ENCODE results near the gene UST.

The UST gene

DNA sequence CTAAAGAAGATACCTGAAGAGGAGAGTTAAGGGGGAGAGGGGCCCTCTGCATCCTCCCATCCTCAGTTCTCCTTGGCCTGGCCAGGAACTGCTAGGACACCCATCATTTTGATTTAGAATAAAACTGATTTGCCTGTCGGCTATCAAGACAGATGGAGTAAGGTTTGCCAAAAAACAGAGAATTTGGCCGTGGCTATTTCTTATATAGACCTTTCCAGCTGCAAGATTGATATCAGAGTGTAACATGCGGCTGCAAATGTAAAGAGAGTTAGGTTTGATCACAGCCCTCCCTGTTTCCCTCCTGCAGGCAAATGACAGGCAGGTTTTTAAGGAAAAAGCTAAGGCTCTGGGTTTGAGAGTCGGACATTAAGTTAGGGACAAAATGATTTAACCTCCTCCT is 344.1 kb downstream of the UST start:
- no peak overlapping the region for H3K4me3 ChIP-seq (IDR thresholded peaks at IDR 0.05; ENCODE audit: insufficient read depth, low read depth, low read length)
- H2AFZ ChIP-seq (ENCODE audit: low read depth), result no peak overlapping the region
- no peak overlapping the region for H3K9ac ChIP-seq
- no peak overlapping the region for H3K27ac ChIP-seq
- H3K79me2 ChIP-seq (ENCODE audit: insufficient read depth, low read depth), result no peaks in the 10 kb centered on the region
- H3K36me3 ChIP-seq (ENCODE audit: insufficient read depth), result no peaks in the 10 kb centered on the region
- H3K4me1 ChIP-seq (ENCODE audit: low read depth, poor library complexity, severe bottlenecking), result no peaks in the 10 kb centered on the region
- no peak overlapping the region for H3K4me2 ChIP-seq
- H3K27me3 ChIP-seq (ENCODE audit: insufficient read depth, low read depth), result no peaks in the 10 kb centered on the region
- H4K20me1 ChIP-seq (ENCODE audit: insufficient read depth), result no peaks in the 10 kb centered on the region
- TF ChIP-seq, protein P1, sequence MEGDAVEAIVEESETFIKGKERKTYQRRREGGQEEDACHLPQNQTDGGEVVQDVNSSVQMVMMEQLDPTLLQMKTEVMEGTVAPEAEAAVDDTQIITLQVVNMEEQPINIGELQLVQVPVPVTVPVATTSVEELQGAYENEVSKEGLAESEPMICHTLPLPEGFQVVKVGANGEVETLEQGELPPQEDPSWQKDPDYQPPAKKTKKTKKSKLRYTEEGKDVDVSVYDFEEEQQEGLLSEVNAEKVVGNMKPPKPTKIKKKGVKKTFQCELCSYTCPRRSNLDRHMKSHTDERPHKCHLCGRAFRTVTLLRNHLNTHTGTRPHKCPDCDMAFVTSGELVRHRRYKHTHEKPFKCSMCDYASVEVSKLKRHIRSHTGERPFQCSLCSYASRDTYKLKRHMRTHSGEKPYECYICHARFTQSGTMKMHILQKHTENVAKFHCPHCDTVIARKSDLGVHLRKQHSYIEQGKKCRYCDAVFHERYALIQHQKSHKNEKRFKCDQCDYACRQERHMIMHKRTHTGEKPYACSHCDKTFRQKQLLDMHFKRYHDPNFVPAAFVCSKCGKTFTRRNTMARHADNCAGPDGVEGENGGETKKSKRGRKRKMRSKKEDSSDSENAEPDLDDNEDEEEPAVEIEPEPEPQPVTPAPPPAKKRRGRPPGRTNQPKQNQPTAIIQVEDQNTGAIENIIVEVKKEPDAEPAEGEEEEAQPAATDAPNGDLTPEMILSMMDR (conservative IDR thresholded peaks at IDR 0.05; ENCODE audit: low read depth, low read length), result no peak

DNA sequence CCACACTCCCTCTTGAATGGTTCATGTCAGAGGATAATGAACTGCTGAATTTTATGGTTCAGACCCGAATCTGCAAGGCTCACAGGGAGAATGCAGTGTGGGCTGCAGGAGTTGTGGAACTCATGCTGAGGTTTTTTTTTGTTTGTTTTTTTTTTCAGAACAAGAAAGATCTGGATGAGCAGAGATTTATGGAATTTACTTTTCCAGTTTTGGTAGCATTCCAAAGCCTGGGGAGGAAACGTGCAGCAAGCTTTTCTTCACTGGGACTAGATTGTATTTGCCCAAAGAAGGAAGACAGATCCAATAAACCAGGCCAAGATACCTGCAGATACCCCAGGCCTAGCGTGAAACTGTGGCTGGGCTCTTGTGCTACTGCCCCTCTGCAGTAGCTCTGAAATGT is 346.8 kb downstream of the UST start:
- Histone ChIP-seq H2AFZ (ENCODE audit: low read depth) (no peak overlapping the region), H3K27ac (no peak overlapping the region)

DNA sequence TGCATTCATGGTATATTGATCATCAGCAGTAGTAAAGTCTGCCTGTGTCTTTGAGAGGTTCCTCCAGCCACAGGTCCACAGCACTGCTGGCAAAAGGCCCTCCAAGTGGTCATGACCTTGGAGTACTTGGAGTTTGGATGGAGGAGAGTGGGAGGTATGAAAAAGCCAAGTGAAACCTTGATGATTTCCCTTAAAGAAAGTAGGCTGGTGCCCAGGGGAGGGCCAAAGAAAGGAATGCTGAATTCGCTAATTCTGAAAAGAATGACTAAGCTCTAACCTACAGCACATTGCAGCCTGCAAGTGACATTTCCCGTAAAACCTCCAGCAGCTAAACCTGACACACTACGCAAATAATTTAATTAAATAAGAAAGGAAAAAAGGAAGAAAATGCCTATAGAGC is 347.3 kb downstream of the UST start:
- H3K27me3 ChIP-seq (ENCODE audit: insufficient read depth, low read depth), result no peaks in the 10 kb centered on the region
- no peak overlapping the region for H2AFZ ChIP-seq (ENCODE audit: low read depth)
- no peaks in the 10 kb centered on the region for H3K79me2 ChIP-seq (ENCODE audit: insufficient read depth, low read depth)
- no peaks in the 10 kb centered on the region for H3K36me3 ChIP-seq (ENCODE audit: insufficient read depth)
- no peaks in the 10 kb centered on the region for H4K20me1 ChIP-seq (ENCODE audit: insufficient read depth)
- no peak overlapping the region for H3K9ac ChIP-seq
- no peak overlapping the region for H3K27ac ChIP-seq
- H3K4me2 ChIP-seq, result no peak overlapping the region
- H3K4me1 ChIP-seq (ENCODE audit: low read depth, poor library complexity, severe bottlenecking), result no peaks in the 10 kb centered on the region
- TF ChIP-seq, protein P1 (conservative IDR thresholded peaks at IDR 0.05; ENCODE audit: low read depth, low read length), result no peak
- no peak overlapping the region for H3K4me3 ChIP-seq (IDR thresholded peaks at IDR 0.05; ENCODE audit: insufficient read depth, low read depth, low read length)

More for the DNA sequence above, 346.8 kb downstream of the UST start:
- Histone ChIP-seq H4K20me1 (ENCODE audit: insufficient read depth) (no peaks in the 10 kb centered on the region), H3K4me1 (ENCODE audit: low read depth, poor library complexity, severe bottlenecking) (no peaks in the 10 kb centered on the region), H3K9ac (no peak overlapping the region), H3K4me3 (IDR thresholded peaks at IDR 0.05; ENCODE audit: insufficient read depth, low read depth, low read length) (no peak overlapping the region), H3K27me3 (ENCODE audit: insufficient read depth, low read depth) (no peaks in the 10 kb centered on the region), H3K79me2 (ENCODE audit: insufficient read depth, low read depth) (no peaks in the 10 kb centered on the region), H3K36me3 (ENCODE audit: insufficient read depth) (no peaks in the 10 kb centered on the region), H3K4me2 (no peak overlapping the region)
- TF ChIP-seq, protein P1 (conservative IDR thresholded peaks at IDR 0.05; ENCODE audit: low read depth, low read length), result no peak

DNA sequence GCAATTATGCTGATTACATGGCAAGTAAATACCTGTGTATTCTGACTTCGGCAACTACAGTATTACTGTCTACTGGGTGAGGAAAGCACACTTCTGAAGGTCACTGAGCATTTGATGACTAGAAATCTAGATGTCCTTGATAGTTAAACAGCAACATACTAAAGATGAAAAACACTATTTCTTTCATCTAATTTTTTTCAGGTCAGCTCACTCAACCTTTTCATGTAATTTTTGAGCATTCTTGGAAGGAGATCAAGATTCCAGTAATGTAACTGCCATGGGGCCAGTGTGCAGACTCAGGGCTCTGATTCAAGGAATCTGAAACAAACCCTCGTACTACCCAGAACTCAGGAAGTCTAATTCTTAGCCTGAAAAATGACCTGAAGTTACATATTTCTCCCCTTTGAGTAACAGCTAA is 348.1 kb downstream of the UST start:
- H3K36me3 ChIP-seq (ENCODE audit: insufficient read depth), result no peaks in the 10 kb centered on the region
- no peak overlapping the region for H2AFZ ChIP-seq (ENCODE audit: low read depth)
- H3K9ac ChIP-seq, result no peak overlapping the region
- H3K4me1 ChIP-seq (ENCODE audit: low read depth, poor library complexity, severe bottlenecking), result no peaks in the 10 kb centered on the region
- no peaks in the 10 kb centered on the region for H3K79me2 ChIP-seq (ENCODE audit: insufficient read depth, low read depth)
- no peak overlapping the region for H3K4me3 ChIP-seq (IDR thresholded peaks at IDR 0.05; ENCODE audit: insufficient read depth, low read depth, low read length)
- no peak overlapping the region for H3K27ac ChIP-seq
- TF ChIP-seq, protein P1 (conservative IDR thresholded peaks at IDR 0.05; ENCODE audit: low read depth, low read length), result no peak
- H3K4me2 ChIP-seq, result no peak overlapping the region
- no peaks in the 10 kb centered on the region for H3K27me3 ChIP-seq (ENCODE audit: insufficient read depth, low read depth)
- no peaks in the 10 kb centered on the region for H4K20me1 ChIP-seq (ENCODE audit: insufficient read depth)

Data from KMS-11 (cell line).